ENCODE data around the gene IMMP2L. TPM values are rescaled to one million over a fixed set of nuclear protein-coding genes. Genes with fewer than 3 reads are reported as not detected.

IMMP2L gene
- total and polyA plus RNA-seq, 2 of the 8 experiments (the other 6 are each of a cell fraction or from before 2014, with no cell fraction given), result 2.3 to 10.1 TPM

DNA sequence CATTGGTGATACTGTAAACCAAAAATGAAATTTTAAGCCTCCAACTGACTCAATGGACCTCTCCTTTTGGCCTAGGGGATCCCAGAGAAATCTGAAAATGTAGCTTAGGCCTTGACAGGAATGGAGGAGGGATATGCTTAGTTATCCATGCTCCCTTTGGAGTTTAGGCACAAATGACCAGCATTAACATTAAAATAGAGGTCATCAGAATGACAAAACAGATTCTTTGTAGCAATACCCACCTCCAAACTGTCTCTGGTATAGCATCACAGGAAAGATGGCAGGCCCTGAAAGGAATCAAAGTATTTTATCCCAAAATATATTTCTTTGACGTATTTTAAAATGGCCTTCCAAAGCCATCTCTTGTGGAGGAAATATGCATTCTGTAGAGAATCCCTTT, 510.5 kb downstream of the IMMP2L start:
- Histone ChIP-seq H3K18ac (ENCODE audit: extremely low read depth, low read length) (no peak overlapping the region), H3K23ac (ENCODE audit: insufficient read length) (no peak overlapping the region), H2BK20ac (ENCODE audit: low read length) (no peak overlapping the region; the same call in 1 of the 2 replicates), H3K4ac (replicated peaks; ENCODE audit: insufficient read length, low read depth, low read length) (no peak overlapping the region), H3K79me1 (ENCODE audit: low read depth, low read length) (no peaks in the 10 kb centered on the region), H4K20me1 (replicated peaks in 1 of 2; ENCODE audit: control insufficient read depth in 1 of 2, insufficient read depth in 2 of 2, low read length in 2 of 2) (no peaks in the 10 kb centered on the region), H3K27ac (ENCODE audit: low read depth, low read length) (no peak overlapping the region), H2AFZ (ENCODE audit: low read length) (no peak overlapping the region), H4K8ac (ENCODE audit: extremely low read depth, insufficient read depth, low read length) (no peak overlapping the region), H3K36me3 (ENCODE audit: control insufficient read depth in 2 of 4, insufficient read depth in 4 of 4, low read length in 3 of 4) (no peaks in the 10 kb centered on the region), H2BK5ac (ENCODE audit: low read depth, low read length) (no peak overlapping the region), H3K4me2 (ENCODE audit: insufficient read depth in 1 of 2, low read depth in 2 of 2, low read length in 2 of 2) (peak overlapping the region; percentile 15; a peak in 2 of 4 replicates), H2BK15ac (ENCODE audit: low read length) (no peak overlapping the region), H3K9me3 (ENCODE audit: insufficient read depth in 2 of 2, low read depth in 1 of 2, low read length in 1 of 2) (no peaks in the 10 kb centered on the region), H3K27me3 (replicated peaks in 1 of 4; ENCODE audit: control insufficient read depth in 3 of 4, extremely low read depth in 1 of 4, insufficient read depth in 3 of 4, low read length in 3 of 4) (no peaks in the 10 kb centered on the region), H4K91ac (replicated peaks; ENCODE audit: insufficient read length, low read length) (no peak overlapping the region), H3K56ac (replicated peaks; ENCODE audit: insufficient read length, low read depth, low read length) (no peak overlapping the region), H2AK5ac (ENCODE audit: low read depth, low read length) (no peak overlapping the region), H3K9ac (replicated peaks in 1 of 4; ENCODE audit: extremely low read depth in 1 of 4, low read depth in 3 of 4, low read length in 3 of 4) (no peak overlapping the region), H4K5ac (ENCODE audit: insufficient read length, low read depth, low read length) (peak overlapping the region; percentile 48), H3K79me2 (ENCODE audit: control insufficient read depth in 1 of 2, insufficient read depth in 2 of 2, low read length in 2 of 2) (no peaks in the 10 kb centered on the region), H3K4me3 (ENCODE audit: extremely low read depth in 1 of 4, insufficient read depth in 2 of 4, low read depth in 3 of 4, low read length in 4 of 4) (peak overlapping the region in 1 of 4 experiments; percentile 12; a peak in 1 of 8 replicates), H3K14ac (ENCODE audit: insufficient read length) (no peak overlapping the region), H2BK12ac (ENCODE audit: low read depth, low read length) (no peak overlapping the region; the same call in 1 of the 2 replicates), H3K4me1 (replicated peaks in 1 of 4; ENCODE audit: control insufficient read depth in 3 of 4, insufficient read depth in 4 of 4, low read length in 3 of 4) (peaks cover 0 to 17% (median 7%) of the 10 kb centered on the region in 4 experiments; a peak in 6 of 7 replicates), H3K23me2 (ENCODE audit: low read depth, low read length) (no peaks in the 10 kb centered on the region), H2BK120ac (replicated peaks; ENCODE audit: low read depth, low read length) (no peak overlapping the region)
- FAIRE-seq (peak; percentile 82), DNase-seq (ENCODE audit: low read depth in 1 of 2, low spot score in 2 of 2) (peak in 1 of 2 experiments; percentile 10)
- ChIA-PET POLR2A (ENCODE audit: partially characterized antibody) (no interaction called here), CTCF (ENCODE audit: partially characterized antibody) (no interaction called here)
- WGBS, 2 experiments (ENCODE audit: extremely low coverage in 1 of 2, insufficient coverage in 1 of 2, insufficient read length in 1 of 2, insufficient replicate concordance in 2 of 2, low coverage in 1 of 2, low lambda C conversion rate in 2 of 2, missing lambda C conversion rate in 1 of 2), result 35% methylated on average over 1 of the region's 1 CpG; no CpG with 5 or more reads in 1 of the 2 experiments
- TF ChIP-seq NANOG (IDR thresholded peaks at IDR 0.05; ENCODE audit: insufficient read depth, low read depth, low read length, poor library complexity, severe bottlenecking) (peak; percentile 63), EP300 (IDR thresholded peaks at IDR 0.05; ENCODE audit: borderline replicate concordance in 1 of 2, low read depth in 2 of 2, low read length in 2 of 2) (peak in 1 of 2 experiments; percentile 52; a peak in 1 of 3 replicates), SP4 (IDR thresholded peaks at IDR 0.05; ENCODE audit: low read length) (no peak), YY1 (IDR thresholded peaks at IDR 0.05; ENCODE audit: low read depth, low read length) (peak; percentile 65; the same call in 1 of the 2 replicates), KDM1A (IDR thresholded peaks at IDR 0.05; ENCODE audit: borderline replicate concordance, low read length) (no peak), BCL11A (IDR thresholded peaks at IDR 0.05; ENCODE audit: low read depth in 2 of 2, low read length in 2 of 2) (no peak), SP1 (IDR thresholded peaks at IDR 0.05; ENCODE audit: low read depth, low read length) (peak; percentile 65; the same call in 1 of the 2 replicates), CEBPB (IDR thresholded peaks at IDR 0.05; ENCODE audit: low read depth, low read length) (0 out of 2 replicates have a peak, but pooled peaks have one; percentile 5), HDAC2 (IDR thresholded peaks at IDR 0.05; ENCODE audit: borderline replicate concordance in 1 of 2, low read depth in 2 of 2, low read length in 2 of 2) (0 out of 4 replicates have a peak, but pooled peaks of 1 of the 2 experiments have one; percentile 10), SAP30 (IDR thresholded peaks at IDR 0.05; ENCODE audit: insufficient read depth, insufficient replicate concordance, low read length) (no peak)
- TF ChIP-seq, protein P1, sequence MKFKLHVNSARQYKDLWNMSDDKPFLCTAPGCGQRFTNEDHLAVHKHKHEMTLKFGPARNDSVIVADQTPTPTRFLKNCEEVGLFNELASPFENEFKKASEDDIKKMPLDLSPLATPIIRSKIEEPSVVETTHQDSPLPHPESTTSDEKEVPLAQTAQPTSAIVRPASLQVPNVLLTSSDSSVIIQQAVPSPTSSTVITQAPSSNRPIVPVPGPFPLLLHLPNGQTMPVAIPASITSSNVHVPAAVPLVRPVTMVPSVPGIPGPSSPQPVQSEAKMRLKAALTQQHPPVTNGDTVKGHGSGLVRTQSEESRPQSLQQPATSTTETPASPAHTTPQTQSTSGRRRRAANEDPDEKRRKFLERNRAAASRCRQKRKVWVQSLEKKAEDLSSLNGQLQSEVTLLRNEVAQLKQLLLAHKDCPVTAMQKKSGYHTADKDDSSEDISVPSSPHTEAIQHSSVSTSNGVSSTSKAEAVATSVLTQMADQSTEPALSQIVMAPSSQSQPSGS (IDR thresholded peaks at IDR 0.05; ENCODE audit: low read length), result no peak

All from H1 (cell line).